Measurements from ENCODE around the gene CAMK1D.
A peak's percentile ranks its signal among the peaks of the same experiment; 100 is the strongest.

Gene CAMK1D

GRCh38 chr10:12819071-12819470, 469.7 kb downstream of the CAMK1D start:
- no peak for DNase-seq (ENCODE audit: low read depth, low spot score)
- no peak overlapping the region for H3K27ac ChIP-seq

- H3K27ac ChIP-seq: no peak overlapping the region
- no peak for DNase-seq (ENCODE audit: low read depth, low spot score)
These were observed 470.3 kb downstream of the CAMK1D start for GRCh38 chr10:12819656-12820055.

GRCh38 chr10:12822126-12822892, 473.0 kb downstream of the CAMK1D start:
- DNase-seq (ENCODE audit: low read depth, low spot score): no peak
- H3K27ac ChIP-seq: no peak overlapping the region

GRCh38 chr10:12822893-12823170, 473.5 kb downstream of the CAMK1D start:
- DNase-seq (ENCODE audit: low read depth, low spot score): no peak
- no peak overlapping the region for H3K27ac ChIP-seq

GRCh38 chr10:12823328-12823727, 474.0 kb downstream of the CAMK1D start:
- H3K27ac ChIP-seq: no peak overlapping the region
- no peak for DNase-seq (ENCODE audit: low read depth, low spot score)

- H3K27ac ChIP-seq: no peak overlapping the region
- DNase-seq (ENCODE audit: low read depth, low spot score): no peak
These were observed 476.0 kb downstream of the CAMK1D start for GRCh38 chr10:12825260-12825849.

- H3K27ac ChIP-seq: no peak overlapping the region
- no peak for DNase-seq (ENCODE audit: low read depth, low spot score)
These were observed 477.5 kb downstream of the CAMK1D start for GRCh38 chr10:12826800-12827372.

GRCh38 chr10:12828736-12829135, 479.4 kb downstream of the CAMK1D start:
- no peak overlapping the region for H3K27ac ChIP-seq
- no peak for DNase-seq (ENCODE audit: low read depth, low spot score)

GRCh38 chr10:12829831-12830390, 480.6 kb downstream of the CAMK1D start:
- DNase-seq (ENCODE audit: low read depth, low spot score): no peak
- no peak overlapping the region for H3K27ac ChIP-seq

GRCh38 chr10:12832096-12832495, 482.7 kb downstream of the CAMK1D start:
- H3K27ac ChIP-seq: no peak overlapping the region

GRCh38 chr10:12833451-12833850, 484.1 kb downstream of the CAMK1D start:
- H3K27ac ChIP-seq: no peak overlapping the region
- no peak for DNase-seq (ENCODE audit: low read depth, low spot score)

More at GRCh38 chr10:12832096-12832495, 482.7 kb downstream of the CAMK1D start:
- DNase-seq (ENCODE audit: low read depth, low spot score): no peak

- no peak overlapping the region for H3K27ac ChIP-seq
- no peak for DNase-seq (ENCODE audit: low read depth, low spot score)
These were observed 484.8 kb downstream of the CAMK1D start for GRCh38 chr10:12834116-12834665.

- DNase-seq (ENCODE audit: low read depth, low spot score): no peak
- H3K27ac ChIP-seq: no peak overlapping the region
These were observed 485.4 kb downstream of the CAMK1D start for GRCh38 chr10:12834721-12835120.

- no peak for DNase-seq (ENCODE audit: low read depth, low spot score)
- peak overlapping the region; percentile 24 for H3K27ac ChIP-seq
These were observed 486.4 kb downstream of the CAMK1D start for GRCh38 chr10:12835709-12836108.

GRCh38 chr10:12838366-12838765, 489.0 kb downstream of the CAMK1D start:
- no peak overlapping the region for H3K27ac ChIP-seq
- DNase-seq (ENCODE audit: low read depth, low spot score): no peak

- no peak overlapping the region for H3K27ac ChIP-seq
- no peak for DNase-seq (ENCODE audit: low read depth, low spot score)
These were observed 489.9 kb downstream of the CAMK1D start for GRCh38 chr10:12838995-12839927.

GRCh38 chr10:12839941-12840611, 490.7 kb downstream of the CAMK1D start:
- no peak for DNase-seq (ENCODE audit: low read depth, low spot score)
- H3K27ac ChIP-seq: no peak overlapping the region

- no peak overlapping the region for H3K27ac ChIP-seq
- DNase-seq (ENCODE audit: low read depth, low spot score): no peak
These were observed 492.1 kb downstream of the CAMK1D start for GRCh38 chr10:12841426-12841825.

- no peak overlapping the region for H3K27ac ChIP-seq
- no peak for DNase-seq (ENCODE audit: low read depth, low spot score)
These were observed 492.5 kb downstream of the CAMK1D start for GRCh38 chr10:12841826-12842225.

GRCh38 chr10:12842310-12842709, 493.0 kb downstream of the CAMK1D start:
- H3K27ac ChIP-seq: no peak overlapping the region
- DNase-seq (ENCODE audit: low read depth, low spot score): no peak
